COR-L47 (cell line): ENCODE measurements around the gene MICU1.
"Not testable (repeated sequence)": the region's sequence is repeated elsewhere in the genome, so short reads cannot be mapped to it uniquely, and the experiment has no call there.

Experiments used
- DNase-seq: peaks from one replicate; lab custom pipeline; 2025; lab: John Stamatoyannopoulos, UW

The MICU1 gene

DNA sequence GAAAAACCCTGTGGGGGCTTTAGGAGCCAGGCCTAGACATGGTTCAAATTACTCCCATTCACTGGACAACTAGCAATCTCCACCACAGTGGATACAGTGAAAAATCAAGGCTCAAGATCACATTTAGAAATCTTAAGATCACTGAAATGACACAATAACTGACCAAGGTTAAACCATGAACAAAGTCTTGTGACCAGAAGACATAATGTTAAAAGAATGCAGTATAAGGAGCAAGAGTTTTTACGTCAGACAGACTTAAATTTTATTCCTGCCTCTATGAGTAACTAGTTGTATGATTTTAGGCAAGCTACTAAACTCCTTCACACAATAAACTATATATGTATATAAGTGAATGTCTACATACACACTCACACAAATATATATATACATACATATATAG, 68.5 kb downstream of the MICU1 start:
- no peak for DNase-seq

- no peak for DNase-seq
Observed at GRCh38 chr10:72552857-72553256, 73.0 kb downstream of the MICU1 start.

DNA sequence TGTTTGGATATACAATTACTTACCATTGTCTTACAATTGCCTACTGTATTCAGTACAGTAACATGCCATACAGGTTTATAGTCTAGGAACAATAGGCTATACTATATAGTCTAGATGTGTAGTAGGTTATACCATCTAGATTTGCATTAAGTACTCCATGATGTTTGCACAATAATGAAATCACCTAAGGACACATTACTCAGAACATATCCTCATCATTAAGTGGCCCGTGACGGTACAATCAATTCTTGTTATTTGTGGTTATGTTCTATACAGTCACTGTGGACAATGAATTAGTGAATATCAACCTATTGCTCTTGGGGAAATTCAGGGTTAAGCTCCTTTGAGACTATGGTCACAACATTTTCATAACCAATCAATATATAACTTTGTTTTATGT, 75.6 kb downstream of the MICU1 start:
- DNase-seq: no peak

DNA sequence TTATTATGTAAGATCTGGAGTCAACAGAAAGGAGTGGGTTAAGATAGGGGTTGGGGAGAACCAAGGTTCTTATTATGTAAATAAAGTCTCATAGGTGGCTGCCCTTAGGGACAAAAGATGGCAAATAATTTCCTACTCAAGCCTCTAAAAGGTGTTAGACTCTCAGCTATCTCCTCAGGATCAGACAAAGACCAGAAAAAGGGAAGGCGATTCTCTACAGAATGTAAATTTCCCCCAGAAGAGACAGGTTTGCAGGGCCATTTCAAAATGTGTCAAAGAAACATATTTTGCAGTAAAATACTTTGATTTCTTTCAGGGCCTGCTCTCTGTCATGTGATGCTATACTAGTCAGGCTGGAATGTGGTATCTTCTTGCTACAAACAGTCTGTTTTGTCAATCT, 80.3 kb downstream of the MICU1 start:
- no peak for DNase-seq

- DNase-seq: not testable (repeated sequence)
Observed at GRCh38 chr10:72543855-72544254, 82.0 kb downstream of the MICU1 start.

DNA sequence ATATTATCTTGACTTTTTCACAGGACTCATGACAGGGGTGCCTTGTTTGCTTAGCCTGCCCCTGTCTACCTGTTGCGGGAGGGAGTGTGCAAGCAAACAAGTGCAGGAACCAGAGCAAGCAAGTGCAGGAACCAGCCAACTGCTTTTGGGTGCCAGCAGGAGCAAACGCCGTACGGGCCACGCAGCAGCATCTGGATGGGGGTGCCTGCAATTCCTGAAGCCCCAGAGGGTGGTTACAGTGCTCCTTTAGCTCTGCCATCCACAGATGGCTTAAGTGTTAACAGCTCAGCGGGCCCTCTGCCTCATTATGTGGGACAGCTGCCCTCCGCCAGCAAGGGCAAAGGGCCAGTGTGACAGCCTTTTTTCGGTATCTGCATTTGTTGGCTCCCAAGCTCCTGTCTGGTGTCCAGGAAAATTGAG, 83.5 kb downstream of the MICU1 start:
- no peak for DNase-seq

- DNase-seq: no peak
Observed at GRCh38 chr10:72541337-72541736, 84.5 kb downstream of the MICU1 start.

- DNase-seq: no peak
Observed at GRCh38 chr10:72540193-72540807, 85.6 kb downstream of the MICU1 start.

- no peak for DNase-seq
Observed at GRCh38 chr10:72539137-72539536, 86.7 kb downstream of the MICU1 start.

DNA sequence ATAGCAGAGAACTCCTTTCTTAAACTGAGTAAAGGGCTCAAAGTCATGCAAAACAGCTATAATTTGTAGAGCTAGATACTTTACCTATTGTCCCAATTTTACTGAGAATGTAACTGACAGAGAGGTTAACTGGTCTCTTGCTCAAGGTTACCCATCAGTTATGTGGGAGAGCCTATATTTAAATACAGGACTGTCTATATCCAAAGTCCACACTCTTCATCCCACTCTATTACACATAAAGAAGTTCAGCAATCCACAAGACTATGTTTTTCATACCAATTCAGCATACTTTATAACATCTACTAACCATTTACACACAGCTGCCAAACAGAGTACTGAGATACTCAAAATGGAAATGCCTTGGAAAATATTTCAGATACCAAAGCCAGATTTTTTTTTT, 100.2 kb downstream of the MICU1 start:
- DNase-seq: no peak

GRCh38 chr10:72525277-72525676, 100.6 kb downstream of the MICU1 start:
- DNase-seq: no peak

GRCh38 chr10:72524489-72524888, 101.4 kb downstream of the MICU1 start:
- no peak for DNase-seq

DNA sequence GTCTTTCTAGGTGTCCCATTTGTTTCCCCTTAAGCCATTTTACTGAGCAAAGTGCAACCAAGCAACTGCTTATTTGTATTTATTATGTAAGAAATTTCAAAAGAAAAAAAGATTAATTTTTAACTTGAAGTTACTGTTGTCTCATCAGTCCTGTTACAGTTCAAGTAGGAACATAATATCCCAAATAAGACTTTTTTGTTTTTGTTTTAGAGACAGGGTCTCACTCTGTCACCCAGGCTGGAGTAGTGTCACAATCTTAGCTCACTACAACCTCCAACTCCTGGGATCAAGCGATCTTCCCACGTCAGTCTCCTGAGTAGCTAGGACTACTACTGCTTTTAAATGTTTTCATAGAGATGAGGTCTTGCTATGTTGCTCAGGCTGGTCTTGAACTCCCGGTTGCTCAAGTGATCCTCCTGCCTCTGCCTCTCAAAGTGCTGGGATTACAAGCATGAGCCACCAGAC, 101.9 kb downstream of the MICU1 start:
- DNase-seq: no peak

DNA sequence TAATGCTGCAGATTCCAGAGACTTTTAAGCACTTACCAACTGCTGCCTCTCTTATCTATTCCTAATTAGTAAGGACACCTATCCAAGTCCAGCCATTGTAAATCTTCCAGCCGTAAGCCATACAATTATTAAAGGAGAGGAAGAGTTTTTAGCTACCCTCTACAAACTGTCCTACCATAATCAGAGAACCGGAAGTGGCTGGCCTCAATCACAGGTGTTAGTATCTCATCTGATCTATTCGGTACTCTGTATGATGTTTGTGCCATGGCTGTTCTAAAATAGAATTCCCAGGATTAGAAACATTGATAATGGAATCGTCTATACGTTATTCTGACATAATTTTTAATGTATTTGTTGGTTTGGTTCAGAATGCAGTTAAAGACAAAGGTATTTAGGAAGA, 102.8 kb downstream of the MICU1 start:
- DNase-seq: no peak

DNA sequence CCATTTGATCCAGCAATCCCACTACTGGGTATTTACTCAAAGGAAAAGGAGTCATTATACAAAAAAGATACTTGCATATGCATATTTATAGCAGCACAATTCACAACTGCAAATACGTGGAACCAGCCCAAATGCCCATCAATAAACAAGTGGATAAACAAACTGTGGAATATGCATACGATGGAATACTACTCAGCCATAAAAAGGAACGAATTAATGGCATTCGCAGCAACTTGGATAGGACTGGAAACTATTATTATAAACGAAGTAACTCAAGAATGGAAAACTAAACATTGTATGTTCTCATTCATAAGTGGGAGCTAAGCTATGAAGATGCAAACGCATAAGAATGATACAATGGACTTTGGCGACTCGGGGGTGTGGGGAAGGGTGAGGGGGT, 108.6 kb downstream of the MICU1 start:
- no peak for DNase-seq

DNA sequence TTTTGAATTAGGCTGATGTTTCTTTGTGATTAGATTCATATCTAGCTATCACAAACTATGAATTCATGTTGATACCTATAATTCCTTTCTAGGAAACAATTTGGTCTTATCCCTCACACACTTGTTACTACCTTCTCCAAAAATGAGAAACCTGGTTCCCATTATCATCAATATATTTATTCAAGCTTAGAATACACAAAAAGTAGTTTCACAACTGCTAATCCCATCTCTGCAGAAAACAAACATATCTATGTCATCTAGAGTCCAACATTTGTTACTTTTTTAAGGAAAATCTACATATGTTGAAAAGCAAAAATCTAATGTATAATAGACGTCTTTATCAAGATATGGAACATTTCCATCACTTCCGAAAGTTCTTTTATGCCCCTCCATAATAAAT, 110.4 kb downstream of the MICU1 start:
- no peak for DNase-seq

- no peak for DNase-seq
Observed at GRCh38 chr10:72513910-72514309, 112.0 kb downstream of the MICU1 start.

- DNase-seq: no peak
Observed at GRCh38 chr10:72511459-72511858, 114.4 kb downstream of the MICU1 start.

DNA sequence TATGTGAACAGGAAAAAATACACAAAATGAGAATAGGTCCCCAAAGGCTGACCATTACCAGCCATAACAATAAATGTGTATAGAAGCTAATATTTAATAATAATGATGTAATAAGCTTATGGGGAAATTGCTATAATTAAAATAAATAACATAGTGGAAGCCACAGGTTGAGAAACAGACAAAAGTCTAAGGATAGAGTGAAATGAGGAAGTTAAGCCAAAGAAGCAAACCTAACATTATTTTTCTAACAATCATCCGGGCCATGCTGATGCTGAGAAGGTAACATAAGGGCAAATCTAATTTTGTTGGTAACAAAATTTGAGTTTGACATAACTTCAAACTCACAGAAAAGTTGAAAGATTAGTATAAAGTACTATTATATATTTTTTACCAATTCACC, 115.9 kb downstream of the MICU1 start:
- no peak for DNase-seq

- DNase-seq: no peak
Observed at GRCh38 chr10:72509206-72509799, 116.6 kb downstream of the MICU1 start.

GRCh38 chr10:72508033-72508432, 117.8 kb downstream of the MICU1 start:
- no peak for DNase-seq

GRCh38 chr10:72506474-72506873, 119.4 kb downstream of the MICU1 start:
- no peak for DNase-seq

DNA sequence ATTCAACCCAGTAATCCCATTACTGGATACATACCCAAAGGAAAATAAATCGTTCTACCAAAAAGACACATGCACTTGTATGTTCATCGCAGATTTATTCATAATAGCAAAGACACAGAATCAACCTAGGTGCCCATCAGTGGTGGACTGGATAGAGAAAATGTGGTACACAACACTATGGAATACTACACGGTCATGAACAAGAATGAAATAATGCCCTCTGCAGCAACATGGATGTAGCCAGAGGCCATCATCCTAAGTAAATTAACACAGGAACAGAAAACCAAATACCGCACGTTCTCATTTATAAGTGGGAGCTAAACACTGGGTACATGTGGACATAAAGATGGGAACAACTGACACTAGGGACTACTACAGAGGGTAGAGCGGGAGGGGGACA, 120.4 kb downstream of the MICU1 start:
- DNase-seq: no peak
